ENCODE results near the gene RGMB. TPM values are rescaled to one million over a fixed set of nuclear protein-coding genes. Genes with fewer than 3 reads are reported as not detected.
A peak's percentile ranks its signal among the peaks of the same experiment; 100 is the strongest.

Gene RGMB
- total RNA-seq, 1 donor from 2014 or later: 34.6 TPM

DNA sequence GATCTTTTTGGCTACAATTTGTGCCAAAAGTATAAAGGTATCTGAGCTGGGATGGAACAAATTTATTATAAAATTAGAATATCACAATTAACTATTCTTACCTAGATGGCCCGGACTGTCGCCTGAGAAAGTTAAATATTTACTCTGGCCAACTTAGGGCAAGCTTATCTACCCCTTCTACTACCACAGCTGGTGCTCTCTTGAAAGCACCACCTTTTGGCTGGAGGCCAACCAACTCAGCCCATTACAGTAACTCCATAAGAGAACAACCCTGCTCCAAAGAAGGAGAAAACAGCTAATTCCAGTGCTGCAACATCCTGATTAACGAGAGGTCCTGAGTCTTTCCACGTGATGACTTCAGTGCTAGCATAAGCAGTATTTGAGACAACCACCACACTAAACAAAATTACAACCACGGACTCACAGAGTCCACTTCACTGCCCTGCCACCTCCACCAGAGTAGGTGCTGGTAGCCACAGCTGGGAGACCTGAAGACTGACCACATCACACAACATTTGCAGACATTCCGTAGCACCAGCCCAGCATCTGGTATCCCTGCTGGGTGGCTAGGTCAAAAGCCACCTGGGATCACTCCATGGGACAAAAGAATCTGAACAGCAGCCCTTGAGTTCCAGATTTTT lies 43.2 kb downstream of the RGMB start:
- DNase-seq (ENCODE audit: low spot score in 2 of 2): no peak
- no peak for FAIRE-seq

DNA sequence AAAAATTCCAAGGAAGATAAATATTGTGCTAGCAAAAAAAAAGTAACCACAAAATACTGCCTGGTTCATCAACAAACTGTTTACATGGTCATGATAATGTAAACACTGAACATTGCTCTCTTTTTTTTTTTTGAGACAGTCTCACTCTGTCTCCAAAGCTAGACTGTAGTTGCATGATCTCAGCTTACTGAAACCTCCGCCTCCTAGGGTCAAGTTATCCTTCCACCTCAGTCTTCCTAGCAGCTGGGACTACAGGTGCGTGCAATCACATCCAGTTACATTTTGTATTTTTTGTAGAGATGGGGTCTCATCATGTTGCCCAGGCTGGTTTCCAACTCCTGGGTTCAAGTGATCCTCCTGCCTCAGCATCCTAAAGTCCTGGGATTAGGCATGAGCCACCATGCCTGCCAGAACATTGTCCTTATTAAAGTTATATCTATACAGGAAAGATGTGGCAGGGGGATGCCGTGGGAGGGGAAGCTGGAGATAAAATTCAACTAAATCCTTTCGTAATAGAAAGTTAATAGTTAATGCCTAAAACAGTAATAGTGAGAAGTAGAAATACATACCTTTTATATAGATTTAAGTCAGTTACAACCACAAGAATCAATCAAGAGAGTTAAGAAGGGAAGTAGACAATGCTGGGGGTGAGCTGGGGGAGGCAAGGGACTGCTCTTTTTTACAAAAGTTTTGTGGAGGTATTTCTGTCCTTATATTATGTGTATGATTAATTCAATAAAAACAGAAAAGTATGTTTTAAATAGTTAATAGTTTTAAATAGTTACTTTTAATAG lies 52.3 kb downstream of the RGMB start:
- FAIRE-seq (no peak), DNase-seq (ENCODE audit: low spot score in 2 of 2) (no peak)

DNA sequence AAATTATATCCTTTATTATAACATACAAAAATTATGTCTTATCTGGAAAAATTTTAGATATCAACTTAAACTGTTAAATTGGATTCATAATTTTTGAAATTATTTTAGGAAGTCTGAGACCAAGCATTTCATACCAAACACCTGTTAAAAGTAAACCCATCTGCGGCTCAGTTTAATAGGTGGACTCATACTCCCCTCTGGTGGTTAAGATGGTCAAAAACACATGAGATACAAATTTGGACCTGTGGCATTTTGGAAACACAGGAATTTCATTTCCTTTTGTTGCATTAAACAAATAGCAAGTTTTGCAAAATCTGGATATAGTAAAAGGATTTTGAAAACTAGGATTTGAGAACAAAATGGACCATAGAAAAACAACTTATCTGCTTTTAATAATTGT lies 53.7 kb downstream of the RGMB start:
- DNase-seq (ENCODE audit: low spot score in 2 of 2) (no peak), FAIRE-seq (peak; percentile 15)

DNA sequence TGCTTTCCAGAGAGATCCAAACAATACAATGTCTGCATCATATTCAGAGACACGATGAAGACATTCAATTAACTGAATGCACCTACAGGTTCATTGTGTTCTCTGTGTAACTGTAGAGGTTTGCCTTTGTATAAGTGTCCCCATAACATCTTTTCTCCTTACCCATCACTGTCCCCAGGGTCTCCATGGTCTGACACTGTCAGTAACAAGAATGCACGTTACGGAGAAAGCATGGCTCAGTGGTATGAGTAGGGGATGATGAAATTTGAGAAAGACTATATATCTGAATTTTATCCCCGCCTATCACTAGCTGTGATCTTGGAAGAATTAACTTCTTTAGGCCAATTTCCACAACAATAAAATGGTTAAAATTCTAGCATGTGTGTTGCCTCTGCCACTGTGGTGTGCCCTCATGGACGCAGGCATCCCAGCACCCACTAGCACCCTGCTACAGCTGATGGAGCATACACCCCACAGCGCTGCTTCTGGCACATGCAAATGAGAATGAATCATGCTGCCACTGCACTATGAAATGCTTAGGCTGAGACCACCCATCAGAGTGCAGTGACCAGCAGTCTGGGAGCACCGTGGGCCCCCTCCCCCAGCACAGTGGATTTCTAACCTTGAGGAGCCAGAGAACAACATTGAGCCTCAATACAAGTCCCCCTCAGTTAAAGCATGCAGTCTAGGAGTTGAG lies 54.3 kb downstream of the RGMB start:
- FAIRE-seq: no peak
- no peak for DNase-seq (ENCODE audit: low spot score in 2 of 2)

DNA sequence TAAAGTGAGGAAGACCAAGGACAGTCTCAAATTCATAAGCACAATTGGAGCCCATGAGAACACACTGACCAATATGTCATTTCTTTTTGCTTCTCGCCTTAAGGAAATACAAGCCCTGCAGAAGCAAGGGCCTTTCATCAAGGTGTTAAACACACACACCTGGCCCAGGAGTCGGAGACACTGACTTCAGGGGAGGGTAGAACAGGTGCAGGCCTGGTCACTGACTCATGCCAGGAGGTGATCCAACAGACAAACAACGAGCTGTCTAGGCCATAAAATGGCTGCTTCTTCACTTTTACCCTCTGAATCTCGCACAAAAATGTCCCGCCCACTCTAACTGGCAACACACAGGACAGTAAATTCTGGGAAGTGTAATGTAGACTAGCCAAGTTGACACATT lies 62.7 kb downstream of the RGMB start:
- no peak for FAIRE-seq
- DNase-seq (ENCODE audit: low spot score in 2 of 2): no peak

DNA sequence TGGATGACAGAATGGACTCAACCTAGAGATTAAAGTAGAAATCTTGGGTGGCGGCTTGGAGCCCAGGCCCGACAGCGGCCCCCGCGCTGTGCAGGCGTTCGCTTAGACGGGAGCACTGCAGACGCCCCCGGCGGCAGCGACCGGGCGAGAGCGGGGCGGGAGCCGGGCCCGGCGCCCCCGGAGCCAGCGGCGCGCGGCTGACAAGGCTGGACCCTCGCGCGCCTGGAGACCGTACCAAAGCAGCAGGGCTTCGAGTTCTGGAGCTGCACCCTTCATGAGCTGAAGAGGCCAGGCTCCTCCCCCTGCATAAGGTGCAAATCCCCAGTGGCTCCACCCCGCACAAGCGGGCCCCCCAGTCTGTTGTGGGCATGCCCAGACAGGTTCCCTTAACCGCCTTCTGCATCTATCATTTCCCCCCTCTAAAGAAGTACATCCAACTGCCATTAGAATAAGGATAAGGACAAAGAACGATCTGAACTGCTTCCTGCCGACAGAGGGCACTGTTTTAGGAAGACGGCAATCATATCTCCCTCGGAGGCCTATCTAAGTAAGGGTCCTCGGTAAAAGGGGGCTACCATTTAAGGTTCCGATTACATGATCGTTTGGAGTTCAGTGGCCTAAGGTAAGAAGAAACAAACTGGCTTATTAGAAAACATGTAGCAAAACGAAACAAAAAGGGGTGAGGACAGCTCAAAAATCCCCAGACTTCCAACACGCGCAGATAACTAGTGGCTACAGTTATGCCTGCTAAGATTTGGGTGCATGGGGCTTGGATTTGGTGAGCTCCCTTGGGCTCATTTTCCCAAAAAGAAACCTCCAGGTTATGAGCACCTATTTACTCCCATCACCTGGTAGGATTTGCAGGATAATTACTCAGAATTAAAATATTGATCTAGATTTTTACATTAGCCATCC lies 66.3 kb downstream of the RGMB start:
- no peak for FAIRE-seq
- DNase-seq (ENCODE audit: low spot score in 2 of 2): no peak

DNA sequence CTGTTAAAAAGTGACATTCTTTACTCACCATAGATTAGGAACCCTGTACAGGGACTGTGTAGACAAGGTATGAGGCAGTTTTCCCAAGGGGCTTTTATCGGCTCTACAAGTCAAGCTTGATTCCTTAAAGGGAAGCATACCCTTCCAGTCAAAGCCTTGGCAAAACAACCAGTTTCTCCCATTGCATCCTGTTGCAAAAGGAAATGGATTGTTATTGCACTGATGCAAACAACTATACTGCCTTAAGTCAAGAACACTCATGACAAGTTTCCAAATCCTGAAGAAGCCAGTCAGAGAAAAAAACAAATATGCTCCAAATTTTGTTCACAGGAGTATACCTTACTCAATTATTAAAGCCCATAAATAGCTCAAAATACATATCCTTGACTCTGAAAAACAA lies 67.5 kb downstream of the RGMB start:
- FAIRE-seq (no peak), DNase-seq (ENCODE audit: low spot score in 2 of 2) (no peak)

DNA sequence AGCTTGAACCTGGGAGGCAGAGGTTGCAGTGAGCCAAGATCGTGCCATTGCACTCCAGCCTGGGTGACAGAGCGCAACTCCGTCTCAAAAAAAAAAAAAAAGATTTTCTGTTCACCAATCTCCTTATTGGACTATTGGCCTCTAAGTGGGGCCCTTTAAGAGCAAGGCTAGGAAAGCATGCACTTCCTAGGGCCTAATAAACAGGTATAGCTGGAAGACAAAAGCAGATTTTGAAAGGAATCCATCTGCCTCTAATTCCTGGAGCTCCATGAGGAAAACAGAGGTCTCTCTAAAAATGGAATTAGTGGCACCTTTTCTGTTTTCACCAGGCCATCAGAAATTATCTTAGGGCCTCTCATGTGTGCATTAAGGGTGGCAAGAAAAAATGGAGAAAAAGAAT lies 70.0 kb downstream of the RGMB start:
- FAIRE-seq (no peak), DNase-seq (ENCODE audit: low spot score in 2 of 2) (no peak)

DNA sequence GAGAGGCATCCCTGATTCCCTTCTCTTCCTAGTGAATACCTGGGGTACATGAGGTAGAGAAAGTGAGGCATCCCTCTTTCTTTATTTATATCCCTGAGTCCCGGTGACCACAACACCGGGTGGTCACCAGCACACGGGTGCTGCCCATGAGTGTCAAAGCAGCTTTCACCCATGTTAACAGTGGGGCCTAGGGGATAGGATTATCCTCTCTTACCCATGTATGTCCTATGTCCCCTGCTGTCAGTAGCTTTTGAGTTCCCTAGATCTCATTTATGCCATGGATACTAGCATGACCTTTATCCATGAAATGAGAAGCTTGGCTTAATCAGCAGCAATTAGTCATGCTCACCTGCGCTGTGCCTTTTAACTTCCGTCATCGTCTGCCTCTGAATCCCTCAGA lies 71.4 kb downstream of the RGMB start:
- DNase-seq (ENCODE audit: low spot score in 2 of 2): no peak
- FAIRE-seq: no peak

DNA sequence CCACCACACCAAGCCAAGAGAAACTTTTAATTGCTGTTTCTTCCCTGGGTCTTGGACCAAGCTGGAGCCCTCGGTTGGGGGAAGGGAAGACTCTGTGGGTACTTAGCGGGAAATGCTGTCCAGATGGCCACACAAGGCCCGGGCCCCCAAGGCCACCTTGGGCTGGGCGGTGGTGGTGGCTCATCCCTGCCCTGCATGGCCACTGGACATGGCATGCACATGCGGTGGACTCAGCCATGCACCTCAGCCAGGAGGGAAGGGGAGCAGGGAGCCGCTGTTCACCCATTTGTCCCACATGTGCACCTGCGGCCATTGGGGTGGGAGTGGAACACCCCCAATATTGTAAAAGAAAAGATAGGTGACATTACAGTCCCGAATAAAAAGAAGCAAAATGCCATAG lies 72.4 kb downstream of the RGMB start:
- DNase-seq (ENCODE audit: low spot score in 2 of 2) (no peak), FAIRE-seq (no peak)

Other genes with a start within 250 kb of the RGMB start
- gene CHD1, start 155.3 kb downstream of the RGMB start, total RNA-seq: 63.2 TPM

All from frontal cortex (tissue), 4 donors.